ENCODE data around the gene VKORC1L1. TPM values are rescaled to one million over a fixed set of nuclear protein-coding genes. Genes with fewer than 3 reads are reported as not detected.

Gene VKORC1L1
- total RNA-seq, 1 experiment from 2014 or later = 31.7 TPM

GRCh38 chr7:65923316-65923715 lies 50.4 kb downstream of the VKORC1L1 start:
- TF ChIP-seq CTCF (conservative IDR thresholded peaks at IDR 0.05) = no peak
- Histone ChIP-seq H3K4me2 (no peak overlapping the region), H4K20me1 (ENCODE audit: insufficient read depth) (no peaks in the 10 kb centered on the region), H3K9me2 (ENCODE audit: insufficient read depth) (no peaks in the 10 kb centered on the region), H3K4me3 (no peak overlapping the region), H3K9me3 (ENCODE audit: insufficient read depth, low read depth) (no peaks in the 10 kb centered on the region), H3K27ac (no peak overlapping the region), H3K27me3 (ENCODE audit: insufficient read depth, low read depth) (no peaks in the 10 kb centered on the region), H2AFZ (no peak overlapping the region), H3K79me2 (ENCODE audit: low read depth) (peaks cover 11% of the 10 kb centered on the region; the same call in 1 of the 2 replicates), H3F3A (ENCODE audit: insufficient read depth, low read depth) (no peaks in the 10 kb centered on the region), H3K36me3 (ENCODE audit: low read depth) (no peaks in the 10 kb centered on the region; the same call in 1 of the 2 replicates), H3K4me1 (replicated peaks; ENCODE audit: insufficient read depth) (no peaks in the 10 kb centered on the region)
- BruUV-seq (replicated peaks) = no TSS peak
- DNase-seq = no peak
- POLR2A ChIA-PET (ENCODE audit: unreplicated experiment) = no interaction called here
- CTCF ChIA-PET = no interaction called here
- intact Hi-C loops (cut with micrococcal nuclease; ENCODE audit: unreplicated experiment) = no loop called here

GRCh38 chr7:65924193-65924592 lies 51.3 kb downstream of the VKORC1L1 start:
- CTCF ChIA-PET = no interaction called here
- Histone ChIP-seq H3K4me2 (no peak overlapping the region), H3K79me2 (ENCODE audit: low read depth) (peaks cover 17% of the 10 kb centered on the region; the same call in 1 of the 2 replicates), H3K27ac (no peak overlapping the region), H3K4me3 (no peak overlapping the region), H3K36me3 (ENCODE audit: low read depth) (no peaks in the 10 kb centered on the region; the same call in 1 of the 2 replicates), H3K9me2 (ENCODE audit: insufficient read depth) (no peaks in the 10 kb centered on the region), H2AFZ (no peak overlapping the region), H3K9me3 (ENCODE audit: insufficient read depth, low read depth) (no peaks in the 10 kb centered on the region), H3F3A (ENCODE audit: insufficient read depth, low read depth) (no peaks in the 10 kb centered on the region), H3K27me3 (ENCODE audit: insufficient read depth, low read depth) (no peaks in the 10 kb centered on the region), H3K4me1 (replicated peaks; ENCODE audit: insufficient read depth) (no peaks in the 10 kb centered on the region), H4K20me1 (ENCODE audit: insufficient read depth) (no peaks in the 10 kb centered on the region)
- POLR2A ChIA-PET (ENCODE audit: unreplicated experiment) = no interaction called here
- no peak for TF ChIP-seq EZH2 (IDR thresholded peaks at IDR 0.05; ENCODE audit: low read depth)
- TF ChIP-seq CTCF (conservative IDR thresholded peaks at IDR 0.05) = no peak
- DNase-seq = no peak
- BruUV-seq (replicated peaks) = no TSS peak
- intact Hi-C loops (cut with micrococcal nuclease; ENCODE audit: unreplicated experiment) = no loop called here

- Histone ChIP-seq H3K36me3 (ENCODE audit: low read depth) (no peaks in the 10 kb centered on the region; the same call in 1 of the 2 replicates), H3K4me3 (no peak overlapping the region), H4K20me1 (ENCODE audit: insufficient read depth) (0 out of 2 replicates have a peak, but pooled peaks cover under 1% of the 10 kb centered on the region), H3F3A (ENCODE audit: insufficient read depth, low read depth) (no peaks in the 10 kb centered on the region), H2AFZ (no peak overlapping the region), H3K27me3 (ENCODE audit: insufficient read depth, low read depth) (no peaks in the 10 kb centered on the region), H3K4me2 (no peak overlapping the region), H3K27ac (no peak overlapping the region), H3K9me2 (ENCODE audit: insufficient read depth) (no peaks in the 10 kb centered on the region), H3K9me3 (ENCODE audit: insufficient read depth, low read depth) (no peaks in the 10 kb centered on the region), H3K79me2 (ENCODE audit: low read depth) (peaks cover 19% of the 10 kb centered on the region; the same call in 1 of the 2 replicates), H3K4me1 (replicated peaks; ENCODE audit: insufficient read depth) (no peaks in the 10 kb centered on the region)
- TF ChIP-seq EZH2 (IDR thresholded peaks at IDR 0.05; ENCODE audit: low read depth) (no peak), CTCF (conservative IDR thresholded peaks at IDR 0.05) (no peak)
- POLR2A ChIA-PET (ENCODE audit: unreplicated experiment) = no interaction called here
- intact Hi-C loops (cut with micrococcal nuclease; ENCODE audit: unreplicated experiment) = no loop called here
- BruUV-seq (replicated peaks) = no TSS peak
- CTCF ChIA-PET = no interaction called here
- no peak for DNase-seq
These were observed 52.2 kb downstream of the VKORC1L1 start for GRCh38 chr7:65925040-65925439.
